HG03045 (cell line): ENCODE measurements around the gene SPECC1.
"Not testable (repeated sequence)": the region's sequence is repeated elsewhere in the genome, so short reads cannot be mapped to it uniquely, and the experiment has no call there.

Source experiments
- ATAC-seq: cut with Tn5 transposase; IDR thresholded peaks from one replicate; pipeline ENCODE4 v1.9.1; 2021; ENCODE audit warnings: mild to moderate bottlenecking, moderate library complexity; ENCODE audit not compliant: unreplicated experiment

The SPECC1 gene

GRCh38 chr17:20092261-20092867 is 83.2 kb downstream of the SPECC1 start:
- ATAC-seq = no peak

DNA sequence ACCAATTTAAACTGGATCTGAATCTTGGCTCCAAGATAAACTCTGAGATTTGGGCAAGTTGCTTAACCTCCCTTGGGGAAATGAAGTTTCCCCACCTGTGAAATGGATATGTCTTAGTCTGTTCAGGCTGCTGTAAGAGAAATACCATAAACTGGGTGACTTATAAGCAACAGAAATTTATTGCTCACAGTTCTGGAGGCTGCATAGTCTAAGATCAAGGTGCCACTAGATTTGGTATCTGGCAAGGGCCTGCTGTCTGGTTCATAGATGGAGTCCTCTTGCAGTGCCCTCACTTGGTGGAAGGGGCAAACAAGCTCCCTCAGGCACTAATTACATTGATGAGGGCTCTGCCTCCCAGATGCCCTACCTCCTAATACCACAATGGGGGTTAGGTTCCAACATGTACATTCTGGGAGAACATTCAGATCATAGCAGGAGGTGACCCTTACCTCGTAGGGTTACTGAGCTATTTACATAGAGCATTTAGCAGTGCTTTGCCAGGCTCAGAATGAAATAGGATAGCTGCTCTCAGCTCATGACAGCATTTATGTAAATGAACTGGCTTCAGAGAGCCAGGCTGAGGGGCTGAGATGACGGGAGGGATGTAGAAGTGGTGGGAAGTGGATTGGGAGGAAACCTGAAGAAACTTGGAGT is 83.9 kb downstream of the SPECC1 start:
- no peak for ATAC-seq

DNA sequence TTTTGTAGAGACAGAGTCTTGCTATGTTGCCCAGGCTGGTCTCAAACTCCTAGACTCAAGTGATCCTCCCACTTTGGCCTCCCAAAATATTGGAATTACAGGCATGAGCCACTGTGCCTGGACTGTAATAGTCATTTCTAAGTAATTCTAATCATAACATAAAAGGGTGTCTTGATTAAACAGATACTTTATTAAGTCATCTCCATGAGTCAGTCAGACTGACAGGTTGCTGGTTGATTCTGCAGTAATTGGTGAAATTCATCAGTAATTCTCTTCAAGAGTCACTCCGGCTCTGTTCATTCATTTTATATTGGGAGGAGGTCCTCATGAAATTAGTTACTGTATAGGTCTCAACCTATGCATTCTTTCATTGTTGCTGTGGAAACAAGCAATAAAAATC is 85.6 kb downstream of the SPECC1 start:
- ATAC-seq = no peak

DNA sequence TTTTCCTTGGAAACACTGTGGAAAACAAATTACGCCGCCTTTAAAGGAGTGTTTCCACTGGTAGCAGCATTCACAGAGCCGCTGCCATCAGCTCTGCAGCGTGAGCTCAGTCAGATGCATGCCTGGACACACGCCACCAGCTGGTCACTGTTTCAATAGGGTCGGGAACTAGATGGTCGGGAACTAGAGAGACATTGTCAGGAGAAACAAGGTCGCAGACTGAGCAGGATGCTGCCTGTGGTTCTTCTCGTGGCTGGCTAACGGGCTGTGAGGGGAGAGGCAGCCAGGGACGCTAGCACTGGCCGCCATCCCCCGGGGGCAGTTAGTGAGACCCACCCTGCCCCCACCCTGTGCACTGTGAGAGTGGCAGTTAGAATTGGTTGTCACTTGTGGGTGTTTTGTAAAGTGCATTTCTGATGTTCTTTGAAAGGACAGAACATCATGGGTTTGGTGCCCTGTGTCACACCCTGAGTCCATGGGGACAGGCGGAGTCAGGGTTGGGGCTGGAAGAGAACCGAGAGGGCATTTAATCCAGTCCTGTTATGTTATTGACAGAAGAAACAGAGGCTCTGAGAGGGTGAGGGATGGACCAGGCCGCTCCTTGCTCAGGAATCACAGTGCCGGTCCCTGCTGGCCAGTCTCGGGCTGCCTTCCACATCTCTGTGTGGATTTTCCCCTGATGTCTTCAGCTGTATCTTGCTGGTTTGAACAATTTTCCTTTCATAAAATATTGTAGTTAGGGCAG is 86.3 kb downstream of the SPECC1 start:
- ATAC-seq = no peak

DNA sequence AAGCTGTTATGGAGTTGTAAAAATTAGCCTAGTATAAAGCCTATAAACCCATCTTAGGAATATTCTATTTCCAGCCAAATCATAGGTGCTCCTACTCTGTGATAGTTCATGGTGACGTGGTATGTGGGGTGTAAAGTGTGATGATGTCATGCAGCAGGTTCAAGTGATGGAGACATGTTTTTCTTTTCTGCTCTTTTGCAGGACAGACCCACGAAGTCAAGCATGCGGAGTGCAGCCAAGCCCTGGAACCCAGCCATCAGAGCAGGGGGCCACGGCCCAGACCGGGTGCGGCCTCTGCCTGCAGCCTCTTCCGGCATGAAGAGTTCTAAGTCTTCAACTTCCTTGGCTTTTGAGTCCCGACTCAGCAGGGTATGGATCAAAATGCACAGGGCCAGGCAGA is 87.3 kb downstream of the SPECC1 start:
- no peak for ATAC-seq

- ATAC-seq = no peak
Measured at GRCh38 chr17:20097330-20097729, 88.2 kb downstream of the SPECC1 start.

DNA sequence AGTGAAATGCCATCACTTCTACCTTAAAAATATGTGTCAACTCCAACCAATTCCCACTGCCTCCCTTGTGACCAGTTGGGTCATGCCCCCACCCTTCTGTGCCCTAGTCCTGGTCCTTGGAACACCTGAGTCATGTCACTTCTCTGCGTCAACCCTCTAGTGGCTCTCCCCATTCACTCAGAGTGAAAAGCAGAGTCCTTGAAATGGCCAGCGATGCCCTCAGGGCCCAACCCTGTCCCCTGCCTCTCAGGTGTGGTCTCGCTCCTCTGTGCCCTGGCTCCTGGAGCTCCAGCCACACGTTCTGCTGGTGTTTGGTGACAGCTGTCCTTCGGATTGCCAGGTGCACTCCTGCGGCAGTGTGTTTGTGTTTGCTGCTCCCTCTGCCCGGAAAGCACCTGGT is 89.2 kb downstream of the SPECC1 start:
- no peak for ATAC-seq

DNA sequence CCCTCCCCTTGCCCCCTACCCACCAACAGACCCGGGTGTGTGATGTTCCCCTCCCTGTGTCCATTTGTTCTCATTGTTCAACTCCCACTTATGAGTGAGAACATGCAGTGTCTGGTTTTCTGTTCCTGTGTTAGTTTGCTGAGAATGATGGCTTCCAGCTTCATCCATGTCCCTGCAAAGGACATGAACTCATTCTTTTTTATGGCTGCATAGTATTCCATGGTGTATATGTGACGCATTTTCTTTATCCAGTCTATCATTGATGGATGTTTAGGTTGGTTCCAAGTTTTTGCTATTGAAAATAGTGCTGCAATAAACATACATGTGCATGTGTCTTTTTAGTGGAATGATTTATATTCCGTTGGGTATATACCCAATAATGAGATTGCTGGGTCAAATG is 91.6 kb downstream of the SPECC1 start:
- ATAC-seq = not testable (repeated sequence)

- ATAC-seq = no peak
Measured at GRCh38 chr17:20103454-20104446, 94.6 kb downstream of the SPECC1 start.

DNA sequence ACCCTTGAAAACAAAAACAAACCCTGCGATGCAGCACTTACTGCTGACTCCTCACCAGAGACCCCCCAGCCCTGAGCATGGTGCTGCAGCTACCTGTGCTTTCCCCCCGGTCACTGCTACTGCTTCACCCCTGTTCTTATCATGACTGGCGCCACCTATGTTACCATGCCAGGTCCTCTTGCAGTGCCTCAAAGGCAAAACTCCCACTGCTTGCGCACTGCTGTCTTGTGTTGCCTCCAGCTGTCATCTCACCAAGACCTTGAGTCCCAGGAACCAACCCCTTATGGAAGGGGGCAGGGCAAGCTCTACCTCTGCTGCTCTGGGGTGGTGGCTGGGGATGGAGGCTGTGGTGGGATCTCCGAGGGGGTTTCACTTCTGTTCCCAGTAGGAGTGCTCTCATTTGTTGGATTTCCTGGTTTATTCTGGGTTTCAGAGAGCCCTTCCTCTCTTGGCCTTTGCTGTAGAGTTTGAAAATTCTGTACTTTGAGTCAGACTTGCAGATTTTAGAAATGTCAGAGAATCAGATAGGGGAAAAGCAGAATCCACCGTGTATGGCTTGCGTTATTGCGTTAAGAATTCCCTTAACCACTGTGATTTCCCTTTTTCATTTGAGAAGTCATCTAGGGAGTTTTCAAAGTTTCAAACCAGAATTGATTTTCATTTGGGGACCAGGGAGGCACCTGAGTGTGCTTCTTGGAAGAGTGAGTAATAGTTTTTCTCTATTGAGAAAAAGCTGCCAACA is 96.6 kb downstream of the SPECC1 start:
- ATAC-seq = no peak

DNA sequence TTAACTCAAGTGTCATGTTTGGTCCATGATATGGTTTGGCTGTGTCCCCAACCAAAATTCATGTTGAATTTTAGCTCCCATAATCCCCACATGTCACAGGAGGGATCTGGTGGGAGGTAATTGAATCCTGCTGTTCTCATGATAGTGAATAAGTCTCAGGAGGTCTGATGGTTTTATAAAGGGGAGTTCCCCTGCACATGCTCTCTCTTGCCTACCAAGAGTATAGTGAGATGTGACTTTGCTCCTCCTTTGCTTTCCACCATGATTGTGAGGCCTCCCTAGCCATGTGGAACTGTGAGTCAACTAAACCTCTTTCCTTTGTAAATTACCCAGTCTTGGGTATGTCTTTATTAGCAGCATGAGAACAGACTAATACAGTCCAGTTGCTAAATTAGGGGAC is 97.3 kb downstream of the SPECC1 start:
- not testable (repeated sequence) for ATAC-seq

GRCh38 chr17:20109076-20109475 is 99.9 kb downstream of the SPECC1 start:
- ATAC-seq = no peak

DNA sequence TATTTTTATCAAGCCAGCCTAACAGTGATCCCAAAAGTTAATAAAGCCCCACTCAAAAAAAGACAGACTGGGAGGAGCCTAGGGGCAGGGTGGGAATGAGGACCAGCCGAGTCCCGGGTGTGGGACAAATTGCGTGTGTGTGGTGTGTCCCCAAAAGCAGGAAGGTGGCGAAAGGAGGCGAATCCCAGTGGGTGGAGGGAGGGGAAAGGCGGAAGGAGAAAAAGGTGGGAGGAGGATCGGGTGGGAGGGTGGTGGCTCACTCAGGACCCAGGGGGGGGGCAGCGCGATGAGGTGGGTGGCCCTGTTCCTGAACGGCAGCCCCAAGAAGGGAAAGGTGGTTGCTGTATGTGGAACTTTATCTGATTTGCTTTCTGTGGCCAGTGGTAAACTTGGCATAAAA is 102.4 kb downstream of the SPECC1 start:
- no peak for ATAC-seq

- ATAC-seq = no peak
Measured at GRCh38 chr17:20114466-20114865, 105.3 kb downstream of the SPECC1 start.

DNA sequence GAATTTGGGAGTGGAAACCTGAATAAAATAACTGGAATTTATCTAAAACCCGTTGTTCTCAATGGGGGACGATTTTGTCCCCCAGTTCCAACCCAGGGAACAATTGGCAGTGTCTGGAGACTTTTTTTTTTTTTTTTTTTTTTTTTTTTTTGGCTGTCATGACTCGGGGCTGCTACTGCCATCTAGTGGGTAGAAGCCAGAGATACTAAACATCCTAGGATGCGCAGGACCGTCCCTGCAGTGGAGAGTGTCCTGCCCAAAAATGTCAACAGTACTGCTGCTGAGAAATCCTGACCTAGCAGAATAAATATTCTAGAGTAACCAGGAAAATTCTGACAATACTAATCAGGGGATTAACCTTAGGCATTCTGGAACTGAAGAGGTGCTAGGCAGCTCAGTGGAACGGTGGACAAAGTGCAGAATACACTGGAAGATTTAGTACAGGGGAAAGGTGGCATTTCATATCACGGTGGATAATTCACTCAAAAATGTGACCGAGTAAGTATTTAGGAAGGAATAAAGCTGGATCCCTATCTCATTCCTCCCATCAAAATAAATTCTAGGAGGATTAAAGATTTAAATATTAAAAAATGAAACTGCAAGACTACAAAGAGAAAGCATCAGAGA is 107.6 kb downstream of the SPECC1 start:
- ATAC-seq = no peak

DNA sequence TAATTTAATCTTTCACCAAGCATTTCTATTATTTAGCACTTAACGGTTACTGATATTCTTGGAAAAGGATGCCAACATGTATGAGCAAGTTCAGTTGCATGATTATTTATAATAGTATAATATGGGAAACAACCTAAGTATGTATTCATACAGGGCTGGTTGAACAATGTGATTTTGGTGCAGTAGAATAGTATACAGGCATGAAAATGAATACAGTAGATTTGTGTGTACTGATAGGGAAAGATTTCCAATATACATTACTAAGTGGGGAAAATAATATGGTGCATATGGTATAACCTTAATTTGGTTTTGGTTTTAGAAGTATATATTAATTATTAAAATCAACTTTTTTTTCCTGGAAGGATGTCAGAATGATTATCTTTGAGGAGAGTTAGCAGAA is 109.1 kb downstream of the SPECC1 start:
- no peak for ATAC-seq

GRCh38 chr17:20120836-20121235 is 111.7 kb downstream of the SPECC1 start:
- ATAC-seq = no peak

GRCh38 chr17:20121359-20122253 is 112.4 kb downstream of the SPECC1 start:
- ATAC-seq = no peak
